Measurements from ENCODE around the gene DGKI. TPM values are rescaled to one million over a fixed set of nuclear protein-coding genes. Genes with fewer than 3 reads are reported as not detected.

Gene DGKI
- total and polyA plus RNA-seq, 4 donors: 0.01 to 0.37 (median 0.31) TPM

- Histone ChIP-seq H3K4me1 (ENCODE audit: control insufficient read depth in 4 of 4, insufficient read depth in 4 of 4, low read length in 3 of 4) (no peaks in the 10 kb centered on the region), H3K4me3 (ENCODE audit: low read depth in 1 of 3, low read length in 3 of 3) (no peak overlapping the region), H3K9ac (ENCODE audit: low read depth in 1 of 2, low read length in 2 of 2) (no peak overlapping the region), H3K9me3 (ENCODE audit: control insufficient read depth in 4 of 4, low read length in 3 of 4) (no peaks in the 10 kb centered on the region), H3K36me3 (ENCODE audit: control insufficient read depth in 4 of 4, insufficient read depth in 3 of 4, low read depth in 1 of 4, low read length in 3 of 4) (no peaks in the 10 kb centered on the region), H3K27me3 (ENCODE audit: control insufficient read depth in 4 of 4, insufficient read depth in 4 of 4, low read length in 3 of 4) (peaks cover 0 to 3% (median 0%) of the 10 kb centered on the region in 4 donors), H3K27ac (ENCODE audit: low read depth in 1 of 2, low read length in 2 of 2) (no peak overlapping the region)
- TF ChIP-seq SP1 (IDR thresholded peaks at IDR 0.05) (no peak), TAF1 (conservative IDR thresholded peaks at IDR 0.05) (no peak), REST (IDR thresholded peaks at IDR 0.05) (no peak)
- DNase-seq (ENCODE audit: low spot score): no peak
- WGBS: 55% methylated on average over 2 of the region's 2 CpGs
Observed at GRCh38 chr7:137501562-137501961, 345.2 kb downstream of the DGKI start.

- Histone ChIP-seq H3K36me3 (ENCODE audit: control insufficient read depth in 4 of 4, insufficient read depth in 3 of 4, low read depth in 1 of 4, low read length in 3 of 4) (no peaks in the 10 kb centered on the region), H3K4me1 (ENCODE audit: control insufficient read depth in 4 of 4, insufficient read depth in 4 of 4, low read length in 3 of 4) (no peaks in the 10 kb centered on the region), H3K27me3 (ENCODE audit: control insufficient read depth in 4 of 4, insufficient read depth in 4 of 4, low read length in 3 of 4) (no peaks in the 10 kb centered on the region), H3K9ac (ENCODE audit: low read depth in 1 of 2, low read length in 2 of 2) (no peak overlapping the region), H3K27ac (ENCODE audit: low read depth in 1 of 2, low read length in 2 of 2) (no peak overlapping the region), H3K9me3 (ENCODE audit: control insufficient read depth in 4 of 4, low read length in 3 of 4) (peaks cover 0 to 10% (median under 1%) of the 10 kb centered on the region in 4 donors), H3K4me3 (ENCODE audit: low read depth in 1 of 3, low read length in 3 of 3) (no peak overlapping the region)
- WGBS: 86% methylated on average over 6 of the region's 6 CpGs
- no peak for DNase-seq (ENCODE audit: low spot score)
- no peak for TF ChIP-seq HNF4A (conservative IDR thresholded peaks at IDR 0.05)
- no peak for TF ChIP-seq REST (IDR thresholded peaks at IDR 0.05)
- no peak for TF ChIP-seq ZBTB33 (IDR thresholded peaks at IDR 0.05)
- TF ChIP-seq TAF1 (conservative IDR thresholded peaks at IDR 0.05): no peak
- TF ChIP-seq JUND (IDR thresholded peaks at IDR 0.05): no peak
- TF ChIP-seq FOXA1 (IDR thresholded peaks at IDR 0.05): no peak
- TF ChIP-seq ATF3 (IDR thresholded peaks at IDR 0.05): no peak
- TF ChIP-seq EGR1 (IDR thresholded peaks at IDR 0.05; ENCODE audit: low read depth in 2 of 2): no peak
- no peak for TF ChIP-seq MAX (IDR thresholded peaks at IDR 0.05)
- no peak for TF ChIP-seq RXRA (IDR thresholded peaks at IDR 0.05)
- TF ChIP-seq YY1 (IDR thresholded peaks at IDR 0.05): no peak
- TF ChIP-seq CTCF (IDR thresholded peaks at IDR 0.05; ENCODE audit: low read depth, low read length, missing input control): no peak
- TF ChIP-seq SP1 (IDR thresholded peaks at IDR 0.05): no peak
- TF ChIP-seq NR2F2 (IDR thresholded peaks at IDR 0.05): no peak
Observed at GRCh38 chr7:137492889-137493288, 353.9 kb downstream of the DGKI start.
